ENCODE measurements around the gene OGFOD3.

Gene OGFOD3

DNA sequence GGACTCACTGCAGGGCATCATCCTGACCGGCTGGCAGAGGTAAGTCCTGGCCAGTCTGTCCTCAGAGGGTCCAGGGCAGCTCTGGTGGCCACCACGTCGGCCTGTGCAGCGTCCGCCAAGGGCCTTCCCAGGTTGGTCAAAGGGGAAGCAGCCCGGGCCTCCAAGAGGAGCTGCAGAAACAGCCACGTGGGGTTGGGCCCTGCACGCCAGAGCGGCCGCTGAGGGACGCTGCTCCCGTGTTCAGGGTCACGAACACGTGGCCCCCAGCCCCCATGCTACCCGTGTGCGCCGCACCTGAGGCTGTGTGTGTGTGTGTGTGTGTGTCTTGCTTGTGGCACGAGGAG, 18.9 kb upstream of the OGFOD3 start:
- no peak overlapping the region for H3K4me3 ChIP-seq (ENCODE audit: control insufficient read depth, low read depth, low read length)
- DNase-seq (ENCODE audit: low read depth): no peak
- TF ChIP-seq, protein P1, sequence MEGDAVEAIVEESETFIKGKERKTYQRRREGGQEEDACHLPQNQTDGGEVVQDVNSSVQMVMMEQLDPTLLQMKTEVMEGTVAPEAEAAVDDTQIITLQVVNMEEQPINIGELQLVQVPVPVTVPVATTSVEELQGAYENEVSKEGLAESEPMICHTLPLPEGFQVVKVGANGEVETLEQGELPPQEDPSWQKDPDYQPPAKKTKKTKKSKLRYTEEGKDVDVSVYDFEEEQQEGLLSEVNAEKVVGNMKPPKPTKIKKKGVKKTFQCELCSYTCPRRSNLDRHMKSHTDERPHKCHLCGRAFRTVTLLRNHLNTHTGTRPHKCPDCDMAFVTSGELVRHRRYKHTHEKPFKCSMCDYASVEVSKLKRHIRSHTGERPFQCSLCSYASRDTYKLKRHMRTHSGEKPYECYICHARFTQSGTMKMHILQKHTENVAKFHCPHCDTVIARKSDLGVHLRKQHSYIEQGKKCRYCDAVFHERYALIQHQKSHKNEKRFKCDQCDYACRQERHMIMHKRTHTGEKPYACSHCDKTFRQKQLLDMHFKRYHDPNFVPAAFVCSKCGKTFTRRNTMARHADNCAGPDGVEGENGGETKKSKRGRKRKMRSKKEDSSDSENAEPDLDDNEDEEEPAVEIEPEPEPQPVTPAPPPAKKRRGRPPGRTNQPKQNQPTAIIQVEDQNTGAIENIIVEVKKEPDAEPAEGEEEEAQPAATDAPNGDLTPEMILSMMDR (conservative IDR thresholded peaks at IDR 0.05; ENCODE audit: control insufficient read depth, insufficient read depth, low read depth, low read length): no peak

DNA sequence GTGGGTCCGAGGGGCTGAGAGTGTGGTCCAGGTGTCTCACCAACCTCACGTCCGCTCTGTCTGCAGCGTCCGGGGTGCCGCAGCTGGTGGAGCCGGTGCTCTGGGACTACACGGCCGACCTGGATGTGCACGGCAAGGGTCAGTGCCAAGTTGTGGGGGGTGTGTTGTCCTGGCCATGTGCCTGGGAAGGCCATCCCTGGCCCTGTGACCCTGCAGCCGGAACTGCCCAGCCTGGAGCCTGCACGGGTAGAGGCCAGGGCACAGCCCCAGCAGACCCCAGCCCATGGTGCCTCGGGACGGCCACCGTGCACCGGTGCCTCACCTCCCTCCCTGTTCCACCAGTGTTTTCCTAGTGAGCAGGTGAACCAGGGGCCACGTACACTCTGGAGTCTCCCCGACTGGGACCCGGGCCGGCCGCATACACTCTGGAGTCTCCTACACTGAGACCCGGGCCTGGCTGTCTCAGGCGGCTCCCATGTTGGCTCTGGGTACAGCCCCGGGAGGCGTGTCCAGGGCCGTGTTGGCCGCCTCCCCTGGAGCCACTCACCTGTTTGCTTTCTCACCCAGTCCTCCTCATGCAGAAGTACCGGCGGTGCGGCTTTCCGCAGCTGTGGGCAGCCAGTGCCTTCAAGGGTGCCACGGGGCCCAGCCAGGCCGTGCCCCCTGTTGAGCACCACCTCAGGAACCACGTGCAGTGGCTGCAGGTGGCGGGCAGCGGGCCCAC, 18.4 kb upstream of the OGFOD3 start:
- TF ChIP-seq, protein P1 (conservative IDR thresholded peaks at IDR 0.05; ENCODE audit: control insufficient read depth, insufficient read depth, low read depth, low read length): no peak
- no peak overlapping the region for H3K4me3 ChIP-seq (ENCODE audit: control insufficient read depth, low read depth, low read length)
- no peak for DNase-seq (ENCODE audit: low read depth)

DNA sequence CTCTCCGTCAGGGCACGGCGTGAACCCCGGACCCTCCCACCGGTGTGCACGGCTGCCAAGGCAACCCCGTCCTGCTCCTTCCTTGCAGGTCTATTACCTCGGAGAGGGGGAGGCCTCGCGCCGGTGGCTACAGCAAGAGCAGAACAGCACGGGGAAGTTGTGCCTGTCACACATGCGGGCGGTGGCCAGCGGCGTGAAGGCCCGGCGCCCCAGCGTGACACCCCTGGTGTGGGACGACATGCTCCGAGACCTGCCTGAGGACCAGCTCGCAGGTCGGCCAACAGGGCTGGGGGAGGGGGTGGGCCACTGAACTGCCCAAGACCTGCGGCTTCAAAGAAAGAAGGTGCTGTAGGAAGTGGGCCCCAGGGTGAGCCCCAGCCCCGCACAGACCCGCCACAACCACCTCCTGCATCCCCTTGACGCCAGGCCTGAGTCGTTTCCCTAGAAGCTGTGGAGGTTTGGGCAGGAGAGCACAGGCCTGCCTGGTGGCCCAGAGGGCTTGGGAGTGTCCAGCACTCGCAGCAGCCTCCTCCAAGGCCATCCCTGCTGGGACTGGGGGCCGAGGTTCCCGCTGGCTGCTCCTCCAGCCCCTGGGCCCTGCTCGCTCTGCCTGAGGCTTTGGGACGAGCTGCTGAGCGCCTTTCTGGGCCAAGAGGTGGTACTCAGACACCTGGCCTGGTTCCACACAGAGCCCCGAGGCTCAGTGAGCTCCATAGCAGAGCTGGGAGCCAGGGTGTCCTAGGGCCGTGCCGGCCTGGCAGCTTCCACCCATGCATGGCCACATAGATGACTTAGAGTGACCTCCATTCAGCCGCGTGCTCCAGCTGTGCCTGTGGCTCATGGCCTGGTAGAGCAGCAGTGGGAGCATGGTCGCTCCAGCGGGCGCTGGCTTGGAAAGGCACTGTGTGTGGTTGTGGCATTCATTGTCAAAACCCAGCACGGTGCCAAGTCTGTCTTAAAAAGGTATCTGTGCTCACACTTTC, 17.5 kb upstream of the OGFOD3 start:
- DNase-seq (ENCODE audit: low read depth): no peak
- TF ChIP-seq, protein P1 (conservative IDR thresholded peaks at IDR 0.05; ENCODE audit: control insufficient read depth, insufficient read depth, low read depth, low read length): no peak
- no peak overlapping the region for H3K4me3 ChIP-seq (ENCODE audit: control insufficient read depth, low read depth, low read length)

DNA sequence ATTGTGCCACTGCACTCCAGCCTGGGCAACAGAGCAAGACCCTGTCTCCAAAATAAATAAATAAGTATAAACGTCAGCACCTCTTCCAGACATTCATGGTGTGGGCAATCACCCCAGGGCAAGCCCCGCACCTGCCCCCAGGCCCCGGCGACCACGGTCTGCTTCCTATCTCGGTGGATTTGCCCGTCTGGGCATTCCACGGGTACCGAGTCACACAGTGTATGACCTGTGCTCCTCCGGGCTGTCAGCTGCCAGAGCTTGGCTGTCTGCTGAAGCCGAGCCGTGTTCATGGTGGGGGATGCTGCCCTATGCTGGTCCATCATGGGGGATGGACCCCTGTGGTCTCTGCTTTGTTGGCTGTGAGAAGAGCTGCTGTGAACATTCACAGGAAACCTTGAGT, 16.7 kb upstream of the OGFOD3 start:
- TF ChIP-seq, protein P1 (conservative IDR thresholded peaks at IDR 0.05; ENCODE audit: control insufficient read depth, insufficient read depth, low read depth, low read length): no peak
- no peak for DNase-seq (ENCODE audit: low read depth)
- no peak overlapping the region for H3K4me3 ChIP-seq (ENCODE audit: control insufficient read depth, low read depth, low read length)

DNA sequence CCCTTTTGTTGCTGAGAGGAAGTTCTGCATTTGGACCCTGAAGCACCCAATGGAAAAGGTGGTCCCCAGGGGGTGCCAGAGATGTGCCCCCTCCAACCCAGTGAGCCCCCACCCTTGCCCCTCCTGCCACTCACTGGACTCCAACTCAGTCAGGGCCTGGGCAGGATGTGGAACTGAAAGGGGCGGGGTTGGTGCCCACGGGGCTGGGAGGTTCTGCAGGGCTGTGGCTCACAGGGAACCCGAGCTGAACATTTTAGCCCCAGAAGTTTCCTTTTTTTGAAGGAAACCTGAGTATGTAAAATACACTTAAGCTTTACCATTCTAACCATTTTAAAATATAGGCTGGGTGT, 15.8 kb upstream of the OGFOD3 start:
- TF ChIP-seq, protein P1 (conservative IDR thresholded peaks at IDR 0.05; ENCODE audit: control insufficient read depth, insufficient read depth, low read depth, low read length): no peak
- H3K4me3 ChIP-seq (ENCODE audit: control insufficient read depth, low read depth, low read length): no peak overlapping the region
- no peak for DNase-seq (ENCODE audit: low read depth)

DNA sequence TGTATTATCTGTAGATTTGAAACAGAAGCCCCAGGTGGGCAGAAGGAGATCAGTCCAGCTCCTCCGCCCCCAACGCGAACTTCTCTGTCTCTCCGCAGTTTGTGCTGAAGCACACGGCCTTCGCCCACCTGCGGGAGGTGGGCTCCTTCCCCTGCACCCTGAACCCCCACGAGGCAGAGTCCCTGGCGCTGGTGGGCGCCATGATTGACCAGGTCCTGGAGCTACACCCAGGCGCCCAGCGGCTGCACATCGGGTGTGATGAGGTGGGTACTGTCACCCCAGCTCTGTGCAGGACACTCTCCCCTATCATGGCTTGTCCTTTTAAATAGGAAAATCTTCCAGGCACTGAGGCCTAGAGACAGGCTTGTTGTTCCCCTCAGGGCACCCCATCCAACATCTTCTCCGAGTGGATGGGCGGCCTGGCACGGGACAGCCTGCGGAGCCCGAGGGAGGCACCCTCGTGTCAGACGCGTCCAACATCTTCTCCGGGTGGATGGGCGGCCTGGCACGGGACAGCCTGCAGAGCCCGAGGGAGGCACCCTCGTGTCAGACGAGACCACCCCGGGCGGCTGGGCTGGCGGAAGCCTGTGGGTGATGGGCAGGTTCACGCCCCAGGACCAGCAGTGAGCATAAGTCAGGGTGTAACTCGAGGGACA, 15.3 kb upstream of the OGFOD3 start:
- TF ChIP-seq, protein P1 (conservative IDR thresholded peaks at IDR 0.05; ENCODE audit: control insufficient read depth, insufficient read depth, low read depth, low read length): no peak
- no peak for DNase-seq (ENCODE audit: low read depth)
- no peak overlapping the region for H3K4me3 ChIP-seq (ENCODE audit: control insufficient read depth, low read depth, low read length)
